Hematopoietic multipotent progenitor cell treated with erythropoietin and hydrocortisone succinate and interleukin-3 and kit ligand, for 4 days (in vitro differentiated cells): Measurements from ENCODE around the gene NUP188.
A peak's percentile ranks its signal among the peaks of the same experiment; 100 is the strongest.
"Not testable (repeated sequence)": the region's sequence is repeated elsewhere in the genome, so short reads cannot be mapped to it uniquely, and the experiment has no call there.

Experiments used
- DNase-seq: peaks from one replicate; pipeline ENCODE4 v3.0.0-alpha.2; 2015

The NUP188 gene

DNA sequence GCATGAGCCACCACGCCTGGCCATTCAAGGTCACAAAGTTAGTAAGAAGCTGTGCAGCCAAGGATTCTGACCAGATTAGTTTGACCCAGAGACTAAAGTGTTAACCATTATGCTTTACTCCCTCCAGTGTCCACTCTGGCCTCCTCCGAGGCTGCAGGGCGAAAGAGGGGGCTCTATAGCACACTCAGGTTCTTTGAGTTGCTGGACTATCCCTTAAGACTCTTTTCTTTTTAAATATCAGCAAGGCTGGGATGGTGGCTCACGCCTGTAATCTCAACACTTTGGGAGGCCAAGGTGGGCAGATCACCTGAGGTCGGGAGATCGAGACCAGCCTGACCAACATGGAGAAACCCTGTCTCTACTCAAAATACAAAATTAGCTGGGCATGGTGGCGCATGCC, 2.5 kb upstream of the NUP188 start:
- DNase-seq, result not testable (repeated sequence)

GRCh38 chr9:128945798-128946501, 1.5 kb upstream of the NUP188 start:
- no peak for DNase-seq

- peak; percentile 50 for DNase-seq
Measured at GRCh38 chr9:128946571-128947276, 775 bp upstream of the NUP188 start.

GRCh38 chr9:128947277-128947526, 297 bp upstream of the NUP188 start:
- DNase-seq, result no peak

GRCh38 chr9:128961403-128961802, 13.9 kb downstream of the NUP188 start:
- not testable (repeated sequence) for DNase-seq

DNA sequence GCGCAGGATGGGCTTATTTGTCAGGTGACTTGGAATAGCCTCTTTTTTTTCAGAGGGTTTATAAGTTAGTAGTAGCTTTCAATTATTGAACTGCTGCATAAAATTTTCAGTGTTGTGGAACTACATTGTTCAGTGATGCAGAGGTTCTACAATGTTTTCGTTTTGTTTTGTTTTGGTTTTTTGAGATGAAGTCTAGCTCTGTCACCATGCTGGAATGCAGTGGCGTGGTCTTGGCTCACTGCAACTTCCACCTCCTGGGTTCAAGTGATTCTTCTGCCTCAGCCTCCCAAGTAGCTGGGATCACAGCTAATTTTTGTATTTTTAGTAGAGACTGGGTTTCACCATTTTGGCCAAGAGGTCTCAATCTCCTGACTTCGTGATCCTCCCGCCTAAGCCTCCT, 22.0 kb downstream of the NUP188 start:
- DNase-seq, result no peak

DNA sequence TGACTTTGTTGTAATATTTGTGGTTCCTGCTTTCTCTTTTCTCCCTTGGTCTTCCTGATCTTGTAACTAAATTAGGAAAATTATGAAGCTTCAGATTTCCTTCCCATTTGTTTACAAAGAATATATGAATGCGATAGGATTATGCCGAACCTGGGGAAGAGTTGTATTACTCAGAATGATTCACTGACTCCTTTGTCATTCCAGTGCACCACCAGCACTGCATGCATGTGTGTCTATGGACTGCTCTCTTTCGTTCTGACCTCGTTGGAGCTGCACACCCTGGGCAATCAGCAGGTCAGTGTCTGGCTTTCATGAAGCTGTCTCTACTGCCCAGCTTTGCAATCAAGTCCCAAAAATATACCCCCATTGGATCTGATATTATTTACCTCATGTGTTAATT, 25.5 kb downstream of the NUP188 start:
- DNase-seq, result no peak

- DNase-seq, result no peak
Measured at GRCh38 chr9:128979111-128979510, 31.6 kb downstream of the NUP188 start.

DNA sequence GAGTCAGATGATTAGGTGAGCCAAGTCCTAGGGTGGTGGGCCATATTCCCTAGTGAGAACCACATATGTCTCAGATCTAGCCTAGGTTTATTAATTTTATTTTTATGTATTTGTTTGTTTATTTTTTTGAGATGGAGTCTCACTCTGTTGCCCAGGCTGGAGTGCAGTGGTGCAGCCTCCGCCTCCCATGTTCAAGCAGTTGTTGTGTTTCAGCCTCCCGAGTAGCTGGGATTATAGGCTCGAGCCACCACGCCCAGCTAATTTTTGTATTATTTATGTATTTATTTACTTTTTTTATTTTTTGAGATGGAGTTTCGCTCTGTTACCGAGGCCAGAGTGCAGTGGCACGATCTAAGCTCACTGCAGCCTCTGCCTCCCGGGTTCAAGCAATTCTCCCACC, 36.0 kb downstream of the NUP188 start:
- DNase-seq, result no peak

DNA sequence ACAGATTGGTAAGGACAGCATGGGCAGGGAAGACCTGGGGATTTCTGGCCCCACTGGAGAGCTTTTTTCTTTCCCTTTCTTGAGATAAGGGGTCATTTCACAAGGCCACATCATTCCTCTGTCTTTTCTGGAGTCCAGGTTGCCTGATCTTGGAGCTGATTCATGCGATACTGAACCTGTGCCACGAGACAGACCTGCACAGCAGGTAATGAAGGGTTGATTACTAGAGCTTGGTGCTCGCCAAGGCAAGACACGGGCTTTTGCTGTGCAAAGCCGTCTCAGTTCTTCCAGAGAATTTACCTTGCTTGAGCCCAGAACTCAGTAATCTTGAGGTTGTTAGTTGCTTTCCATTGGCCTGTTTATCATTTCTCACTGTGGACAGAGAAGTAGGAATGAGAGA, 39.2 kb downstream of the NUP188 start:
- no peak for DNase-seq

DNA sequence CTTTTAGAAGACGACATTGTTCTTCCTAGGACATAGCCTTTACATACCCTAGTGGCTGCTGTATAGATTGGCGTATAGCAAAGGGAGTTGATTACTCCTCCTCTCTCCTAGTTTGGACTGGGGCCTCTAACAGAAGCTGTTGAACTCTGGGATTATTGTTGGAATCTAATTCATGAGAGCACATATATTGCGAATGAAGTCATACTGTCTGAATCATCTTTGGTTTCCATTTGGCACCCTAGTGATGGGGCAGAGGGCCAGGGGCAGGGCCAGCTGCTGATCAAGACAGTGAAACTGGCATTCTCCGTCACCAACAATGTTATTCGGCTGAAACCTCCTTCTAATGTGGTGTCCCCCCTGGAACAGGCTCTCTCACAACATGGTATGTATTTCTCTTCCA, 40.3 kb downstream of the NUP188 start:
- no peak for DNase-seq

- peak; percentile 41 for DNase-seq
Measured at GRCh38 chr9:128992995-128993394, 45.5 kb downstream of the NUP188 start.

GRCh38 chr9:128995791-128996190, 48.3 kb downstream of the NUP188 start:
- DNase-seq, result no peak

GRCh38 chr9:128998462-128998861, 51.0 kb downstream of the NUP188 start:
- DNase-seq, result no peak

- DNase-seq, result no peak
Measured at GRCh38 chr9:128999581-129000206, 52.2 kb downstream of the NUP188 start.

DNA sequence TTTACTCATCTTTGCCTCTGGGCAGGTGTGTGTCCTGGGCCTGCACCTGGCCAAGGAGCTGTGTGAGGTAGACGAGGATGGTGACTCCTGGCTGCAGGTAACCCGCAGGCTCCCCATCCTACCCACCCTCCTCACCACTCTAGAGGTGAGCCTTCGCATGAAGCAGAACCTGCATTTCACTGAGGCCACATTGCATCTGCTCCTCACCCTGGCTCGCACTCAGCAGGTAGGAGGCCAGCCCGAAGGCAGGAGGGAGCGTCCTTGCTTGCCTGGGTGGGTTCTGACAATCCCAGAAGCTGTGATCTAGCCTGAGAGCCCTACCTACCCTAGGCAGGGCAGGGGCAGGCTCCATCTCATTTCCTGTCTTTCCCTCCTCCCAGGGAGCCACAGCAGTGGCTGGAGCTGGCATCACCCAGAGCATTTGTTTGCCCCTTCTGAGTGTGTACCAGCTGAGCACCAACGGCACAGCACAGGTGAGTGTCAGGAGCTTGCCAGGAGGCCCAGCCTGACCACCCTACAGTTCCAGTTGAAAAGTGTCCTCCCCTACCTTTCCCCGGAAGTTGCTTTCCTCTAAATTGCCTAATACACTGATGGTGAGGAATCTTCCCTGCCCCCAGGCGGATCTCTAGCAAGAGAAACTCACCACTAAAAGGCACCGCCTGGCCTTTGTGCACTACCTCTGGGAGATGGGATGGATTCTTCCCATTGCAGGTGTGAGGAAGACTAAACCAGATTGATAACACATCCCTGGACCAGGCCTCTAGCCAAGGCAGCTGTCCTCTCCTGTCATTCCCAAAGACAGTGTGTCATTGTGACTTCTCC, 54.2 kb downstream of the NUP188 start:
- no peak for DNase-seq

DNA sequence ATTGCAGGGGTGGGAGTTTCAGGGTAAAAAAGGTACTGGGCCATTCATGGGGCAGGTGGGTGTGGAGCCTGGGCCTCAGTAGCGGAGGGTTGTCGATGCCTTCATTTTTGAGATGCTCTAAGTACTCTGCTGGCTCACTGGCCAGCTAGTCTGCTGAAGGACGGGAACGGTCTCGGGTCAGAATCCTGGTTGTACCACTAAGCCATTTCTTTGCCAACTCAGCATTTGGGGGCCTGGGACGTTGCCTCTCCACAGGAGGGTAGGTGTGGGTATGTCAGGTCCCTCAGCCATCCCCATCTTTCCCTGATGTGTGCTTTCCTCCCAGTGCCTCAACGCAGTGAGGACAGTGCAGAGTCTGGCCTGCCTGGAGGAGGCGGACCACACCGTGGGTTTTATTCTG, 55.5 kb downstream of the NUP188 start:
- DNase-seq, result no peak

DNA sequence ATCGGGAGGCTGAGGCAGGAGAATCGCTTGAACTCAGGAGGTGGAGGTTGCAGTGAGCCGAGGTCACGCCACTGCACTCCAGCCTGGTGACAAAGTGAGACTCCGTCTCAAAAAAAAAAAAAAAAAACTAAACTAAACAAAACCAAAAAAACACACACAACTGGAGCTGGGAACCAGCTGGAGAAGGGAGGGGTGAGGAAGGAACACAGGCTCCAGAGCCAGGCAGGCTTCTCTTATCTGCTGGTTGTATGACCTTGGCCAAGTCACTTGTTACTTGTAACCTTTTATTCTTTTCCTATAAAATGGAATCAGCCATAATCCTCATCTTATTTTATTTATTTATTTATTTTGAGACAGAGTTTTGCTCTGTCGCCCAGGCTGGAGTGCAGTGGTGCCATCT, 56.7 kb downstream of the NUP188 start:
- DNase-seq, result not testable (repeated sequence)

- no peak for DNase-seq
Measured at GRCh38 chr9:129005336-129005997, 58.0 kb downstream of the NUP188 start.

DNA sequence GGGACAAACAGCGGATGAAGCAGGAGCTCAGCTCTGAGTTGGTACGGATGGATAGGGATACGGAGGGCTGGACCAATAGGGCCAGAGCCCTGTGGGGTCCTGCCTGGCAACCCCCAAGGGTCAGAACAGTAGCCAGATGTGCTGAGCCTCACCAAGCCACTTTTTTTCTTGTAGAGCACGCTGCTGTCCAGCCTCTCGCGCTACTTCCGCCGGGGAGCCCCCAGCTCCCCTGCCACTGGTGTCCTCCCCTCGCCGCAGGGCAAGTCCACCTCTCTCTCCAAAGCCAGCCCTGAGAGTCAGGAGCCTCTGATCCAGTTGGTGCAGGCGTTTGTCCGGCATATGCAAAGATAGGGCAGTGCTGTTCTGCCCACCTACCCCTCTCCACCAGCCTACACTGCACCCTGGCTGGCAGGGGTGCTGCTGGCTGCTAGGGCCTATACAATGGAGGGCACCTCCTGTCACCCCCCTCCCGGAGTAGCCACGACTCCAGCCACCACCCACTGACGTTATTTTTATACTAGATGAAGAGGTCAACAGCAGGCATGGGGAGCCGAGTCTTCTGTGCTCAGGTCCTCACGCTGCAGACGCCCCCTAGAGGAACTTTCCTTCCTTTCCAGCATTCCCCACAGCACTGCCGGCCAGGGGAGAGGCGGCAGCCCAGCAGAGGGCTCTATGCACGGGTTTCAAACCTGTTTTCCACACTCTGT, 59.0 kb downstream of the NUP188 start:
- peak; percentile 92 for DNase-seq

DNA sequence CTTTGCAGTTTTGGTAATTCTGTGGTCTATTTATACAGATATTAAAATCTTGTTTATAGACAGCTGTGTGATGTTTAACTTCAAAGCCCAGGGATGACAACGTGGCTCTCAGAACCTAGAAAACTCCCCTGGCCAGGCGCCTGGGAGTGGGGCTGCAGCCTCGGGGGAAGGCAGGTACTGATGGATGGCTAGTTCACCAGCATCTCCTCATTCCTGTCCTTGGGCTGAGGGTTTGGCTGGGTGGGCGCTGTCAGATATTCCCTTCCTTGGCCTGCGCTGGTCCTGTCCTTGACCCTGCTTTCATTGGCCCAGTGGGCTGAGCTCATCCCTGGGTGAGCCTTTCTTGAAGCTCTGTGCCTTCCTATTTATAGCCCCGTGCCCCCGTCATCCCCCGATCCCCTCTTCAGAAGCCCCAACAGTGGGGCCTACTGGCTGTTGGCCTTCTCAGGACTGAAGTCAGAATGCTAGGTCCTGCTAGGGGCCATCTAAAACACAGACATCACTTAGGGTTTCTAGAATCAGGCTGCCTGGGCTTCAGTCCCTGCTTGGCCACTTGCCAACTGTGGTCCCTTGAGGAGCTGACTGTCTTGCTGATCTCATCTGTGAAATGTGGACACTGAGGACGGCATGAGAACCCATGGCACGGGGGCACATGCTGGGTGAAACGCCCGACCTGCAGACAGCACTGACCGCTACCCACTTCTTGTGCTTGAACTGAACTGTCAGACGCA, 59.7 kb downstream of the NUP188 start:
- DNase-seq, result no peak
